Ovary (tissue), 3 donors: ENCODE results near the gene KMT2A.

Source experiments
- CTCF ChIP-seq, 3 donors: fragments of 450-650 bp in 2 of 3; fragments of 200-600 bp in 1 of 3; IDR thresholded peaks; one replicate each; pipeline versions ENCODE4 v1.5.1 to v1.8.0; 2016 to 2022; ENCODE audit warnings: antibody characterized with exemption in 3 of 3, mild to moderate bottlenecking in 1 of 3
- EP300 ChIP-seq: sonication (generic); formaldehyde crosslinking; IDR thresholded peaks from one replicate; pipeline ENCODE4 v1.6.1; 2017; ENCODE audit warnings: antibody characterized with exemption
- POLR2A ChIP-seq: fragments of 450-650 bp; IDR thresholded peaks from one replicate; pipeline ENCODE4 v1.6.1; 2017; ENCODE audit warnings: antibody characterized with exemption, mild to moderate bottlenecking, moderate library complexity
- donor health status: DM: no; HTN: no; CAD: no.

DNA sequence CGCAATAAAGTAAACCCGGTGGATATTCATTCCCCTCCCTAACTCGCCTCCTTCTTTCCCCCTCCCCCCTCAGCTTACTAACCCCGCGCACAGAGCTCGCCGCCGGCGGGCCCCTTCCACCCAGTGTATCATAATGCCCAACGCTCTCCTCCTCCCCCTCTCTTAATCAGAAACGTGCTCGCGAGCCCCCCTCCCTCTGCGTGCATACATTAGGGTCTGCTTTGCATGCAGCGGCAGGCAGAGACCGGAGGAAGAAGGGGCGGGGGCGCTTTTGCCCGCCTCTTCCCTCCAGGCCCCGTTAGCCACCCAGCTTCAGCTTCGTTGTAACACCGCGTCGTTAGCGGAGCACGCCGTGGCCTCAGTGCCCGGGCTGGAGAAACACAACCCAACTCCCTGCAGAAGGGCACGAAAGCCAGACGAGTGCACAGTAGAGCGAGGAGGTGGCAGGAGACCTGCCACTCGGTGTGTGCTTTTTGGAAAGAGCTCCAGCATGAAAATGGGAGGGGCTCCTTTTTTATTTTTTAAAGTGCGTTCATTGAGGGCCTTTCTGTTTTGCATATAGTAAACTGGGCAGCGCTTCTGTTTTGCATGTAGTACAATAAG, 901 bp upstream of the KMT2A start:
- TF ChIP-seq POLR2A (no peak), CTCF (IDR thresholded peaks at IDR 0.05) (no peak), EP300 (no peak)
